HepG2 (cell line): ENCODE results near the gene CDH22. TPM values are rescaled to one million over a fixed set of nuclear protein-coding genes. Genes with fewer than 3 reads are reported as not detected.
A peak's percentile ranks its signal among the peaks of the same experiment; 100 is the strongest.

Source experiments
- ATAC-seq: fragments of 200-7000 bp; cut with Tn5 transposase; 3 replicates; pipeline ENCODE4 v1.9.1; 2020; ENCODE audit warnings: mild to moderate bottlenecking, moderate library complexity
- BruUV-seq: library from RNA; stranded (reverse); fragments of 400-500 nt; replicated peaks from 2 replicates; lab custom pipeline; 2021; lab: Mats Ljungman, UMichigan
- CTCF ChIA-PET: fragments of 300-600 bp; formaldehyde crosslinking; extraction: SDS; loops from one replicate; lab custom pipeline; 2021; ENCODE audit warnings: low total read pairs, inconsistent platforms, low intra/inter-chr PET ratio; lab: Yijun Ruan, JAX
- POLR2A ChIA-PET: fragments of 350-600 bp; sonication (Branson Sonifier 250); formaldehyde crosslinking; loops from one replicate; lab custom pipeline; 2020; ENCODE audit warnings: antibody characterized with exemption, inconsistent platforms; lab: Yijun Ruan, JAX
- DNase-seq: peaks from one replicate; pipeline ENCODE4 v3.0.0-alpha.2; 2015; ENCODE audit warnings: low spot score
- FAIRE-seq: peaks from 3 replicates; lab custom pipeline; 2011; peaks lifted over from hg19 to GRCh38; lab: Jason Lieb, UNC
- H2AFZ ChIP-seq: one replicate; pipeline ENCODE4 v1.6.1; 2011; ENCODE audit warnings: low read length, inconsistent platforms
- H3K27ac ChIP-seq: fragments of 300-600 bp; 3 replicates; pipeline ENCODE4 v1.8.0; 2011; ENCODE audit warnings: mixed run types, mild to moderate bottlenecking, mixed read lengths, low read length, inconsistent platforms; ENCODE audit not compliant: insufficient read depth; ENCODE audit errors: extremely low read length
- H3K27me3 ChIP-seq, 2 experiments: fragments of 200-600 bp in 1 of 2; 2 replicates in 1 of 2; 3 replicates in 1 of 2; pipeline versions ENCODE4 v1.6.0 to v1.8.0; 2011; ENCODE audit warnings: low read length in 2 of 2, mild to moderate bottlenecking in 2 of 2, moderate library complexity in 2 of 2, inconsistent platforms in 1 of 2; ENCODE audit not compliant: insufficient read depth in 2 of 2, control insufficient read depth in 1 of 2
- H3K36me3 ChIP-seq, 2 experiments: fragments of 200-600 bp in 1 of 2; replicated peaks in 1 of 2; 2 replicates in 1 of 2; 3 replicates in 1 of 2; pipeline versions ENCODE4 v1.5.1 to v1.8.0; 2011; ENCODE audit warnings: low read length in 2 of 2, inconsistent platforms in 1 of 2; ENCODE audit not compliant: insufficient read depth in 2 of 2, control insufficient read depth in 1 of 2
- H3K4me1 ChIP-seq: 2 replicates; pipeline ENCODE4 v1.5.1; 2012; ENCODE audit warnings: low read length, inconsistent platforms; ENCODE audit not compliant: insufficient read depth
- H3K4me2 ChIP-seq: 2 replicates; pipeline ENCODE4 v1.6.0; 2011; ENCODE audit warnings: low read depth, low read length, inconsistent platforms
- H3K4me3 ChIP-seq, 3 experiments: fragments of 200-600 bp in 1 of 3; sonication (generic), shearing (Covaris generic) in 1 of 3; replicated peaks in 1 of 3; 2 replicates each; pipeline ENCODE4 v1.5.1; 2011 to 2016; ENCODE audit warnings: low read length in 3 of 3, inconsistent platforms in 2 of 3, low read depth in 2 of 3, mild to moderate bottlenecking in 2 of 3, control low read depth in 1 of 3, mixed read lengths in 1 of 3; ENCODE audit not compliant: insufficient read depth in 1 of 3
- H3K79me2 ChIP-seq: one replicate; pipeline ENCODE4 v1.6.1; 2011; ENCODE audit warnings: low read length, inconsistent platforms; ENCODE audit not compliant: insufficient read depth
- H3K9ac ChIP-seq: 2 replicates; pipeline ENCODE4 v1.6.0; 2011; ENCODE audit warnings: mild to moderate bottlenecking, low read depth, low read length, inconsistent platforms; ENCODE audit not compliant: insufficient read depth
- H3K9me3 ChIP-seq: 2 replicates; pipeline ENCODE4 v1.5.1; 2012; ENCODE audit warnings: mild to moderate bottlenecking, low read length
- H4K20me1 ChIP-seq: 2 replicates; pipeline ENCODE4 v1.6.0; 2011; ENCODE audit warnings: inconsistent platforms, mild to moderate bottlenecking, low read length, moderate library complexity; ENCODE audit not compliant: insufficient read depth
- CREB1 ChIP-seq, 2 experiments: fragments of 450-650 bp in 1 of 2; IDR thresholded peaks; 2 replicates each; pipeline ENCODE4 v1.6.1; 2016 to 2017; ENCODE audit warnings: control low read depth in 1 of 2, mild to moderate bottlenecking in 1 of 2, missing compliant biosample characterization in 1 of 2, missing genetic modification characterization in 1 of 2
- HHEX ChIP-seq: IDR thresholded peaks from 2 replicates; pipeline ENCODE4 v1.6.1; 2016; ENCODE audit warnings: control low read depth
- MED8 ChIP-seq: sonication (generic); formaldehyde crosslinking; IDR thresholded peaks from 2 replicates; pipeline ENCODE4 v1.8.1; 2023; ENCODE audit warnings: mild to moderate bottlenecking, missing genetic modification reagents; ENCODE audit not compliant: insufficient replicate concordance
- ZNF629 ChIP-seq: sonication (generic); formaldehyde crosslinking; conservative IDR thresholded peaks from 2 replicates; pipeline ENCODE4 v1.5.0; 2020; ENCODE audit warnings: missing genetic modification reagents
- WGBS: methylation state at CpG from one replicate; pipeline ENCODE4 v1.1.6; 2017; ENCODE audit warnings: low lambda C conversion rate; 5-methylcytosine and 5-hydroxymethylcytosine counted together
- in situ Hi-C: cut with HindIII; loops from 2 replicates; pipeline ENCODE4 v1.10.0; 2017; ENCODE audit warnings: low pct_unique_long_range_greater_than_20kb; ENCODE audit not compliant: extremely low pct_ligation_motif_present
- intact Hi-C: fragments of 100-400 bp; cut with micrococcal nuclease; formaldehyde crosslinking; loops from one replicate; pipeline ENCODE4 v1.10.0; 2022; ENCODE audit not compliant: unreplicated experiment
- polyA plus RNA-seq, 8 experiments: library from polyadenylated mRNA; depleted of rRNA in 3 of 8; stranded (reverse) in 7 of 8; unstranded in 1 of 8; fragments of >200 nt; fragmentation: Illumina TruSeq in 4 of 8; extraction: Trizol in 4 of 8; gene quantifications; 2 replicates each; pipeline versions ENCODE4 v1.2.1 to v1.2.3, GENCODE V29; 2011 to 2016; ENCODE audit warnings: low read depth in 4 of 8, missing spikeins in 1 of 8, mixed read lengths in 1 of 8; ENCODE audit not compliant: insufficient read depth in 1 of 8
- total RNA-seq, 5 experiments: library from RNA; depleted of rRNA; stranded (reverse); fragments of >200 nt; fragmentation: Illumina TruSeq; extraction: Trizol; gene quantifications; 2 replicates each; pipeline ENCODE4 v1.2.3, GENCODE V29; 2016; ENCODE audit warnings: low read depth in 1 of 5
- TF ChIP-seq, protein P1 (sequence below): fragments of 450-650 bp; IDR thresholded peaks from 2 replicates; pipeline ENCODE4 v1.6.1; 2016

Gene CDH22
- total and polyA plus RNA-seq, 2 of the 13 experiments (the other 11 are each of a cell fraction or from before 2014, with no cell fraction given), result not detected

DNA sequence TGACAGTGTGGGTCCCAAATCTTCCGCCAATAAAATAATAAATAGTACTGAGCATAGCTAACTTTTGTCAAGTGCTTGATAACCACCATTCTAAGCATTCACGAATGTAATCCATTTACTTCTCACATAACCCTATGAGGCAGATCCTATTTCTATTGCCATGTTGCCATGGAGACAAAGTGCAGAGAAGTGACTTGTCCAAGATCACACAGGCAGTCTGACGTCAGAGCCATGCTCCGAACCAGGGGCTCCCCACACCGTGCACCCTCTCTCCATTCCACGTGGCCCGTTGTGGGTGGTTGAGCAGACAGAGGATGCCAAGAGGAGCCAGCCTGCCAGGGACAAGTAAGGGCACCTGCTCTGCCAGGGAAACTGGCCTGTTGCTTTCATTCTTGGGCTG, 38.9 kb downstream of the CDH22 start:
- no peaks in the 10 kb centered on the region for H3K79me2 ChIP-seq
- no peaks in the 10 kb centered on the region for H3K36me3 ChIP-seq
- H3K4me1 ChIP-seq, result no peaks in the 10 kb centered on the region
- H3K4me3 ChIP-seq, result no peak overlapping the region
- no peaks in the 10 kb centered on the region for H3K9me3 ChIP-seq
- no peak overlapping the region for H3K4me2 ChIP-seq
- no TSS peak for BruUV-seq
- POLR2A ChIA-PET, result no interaction called here
- ATAC-seq (no peak), FAIRE-seq (no peak), DNase-seq (no peak)
- no peak overlapping the region for H2AFZ ChIP-seq
- CTCF ChIA-PET, result no interaction called here
- no peaks in the 10 kb centered on the region; the same call in 1 of the 2 replicates for H4K20me1 ChIP-seq
- no peak overlapping the region for H3K9ac ChIP-seq
- intact Hi-C loops, result no loop called here
- no peak overlapping the region for H3K27ac ChIP-seq
- TF ChIP-seq MED8 (no peak), CREB1 (IDR thresholded peaks at IDR 0.05) (peak; percentile 90), CREB1 (CRISPR knock-in tag; IDR thresholded peaks at IDR 0.05) (no peak)
- TF ChIP-seq, protein P1, sequence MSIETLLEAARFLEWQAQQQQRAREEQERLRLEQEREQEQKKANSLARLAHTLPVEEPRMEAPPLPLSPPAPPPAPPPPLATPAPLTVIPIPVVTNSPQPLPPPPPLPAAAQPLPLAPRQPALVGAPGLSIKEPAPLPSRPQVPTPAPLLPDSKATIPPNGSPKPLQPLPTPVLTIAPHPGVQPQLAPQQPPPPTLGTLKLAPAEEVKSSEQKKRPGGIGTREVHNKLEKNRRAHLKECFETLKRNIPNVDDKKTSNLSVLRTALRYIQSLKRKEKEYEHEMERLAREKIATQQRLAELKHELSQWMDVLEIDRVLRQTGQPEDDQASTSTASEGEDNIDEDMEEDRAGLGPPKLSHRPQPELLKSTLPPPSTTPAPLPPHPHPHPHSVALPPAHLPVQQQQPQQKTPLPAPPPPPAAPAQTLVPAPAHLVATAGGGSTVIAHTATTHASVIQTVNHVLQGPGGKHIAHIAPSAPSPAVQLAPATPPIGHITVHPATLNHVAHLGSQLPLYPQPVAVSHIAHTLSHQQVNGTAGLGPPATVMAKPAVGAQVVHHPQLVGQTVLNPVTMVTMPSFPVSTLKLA, result 0 out of 2 replicates have a peak, but pooled peaks have one; percentile 13
- H3K27me3 ChIP-seq, result peaks cover 0 to 16% of the 10 kb centered on the region in 2 experiments; a peak in 2 of 5 replicates
- WGBS, result 12% methylated on average over 7 of the region's 7 CpGs
- in situ Hi-C loops, result no loop called here

DNA sequence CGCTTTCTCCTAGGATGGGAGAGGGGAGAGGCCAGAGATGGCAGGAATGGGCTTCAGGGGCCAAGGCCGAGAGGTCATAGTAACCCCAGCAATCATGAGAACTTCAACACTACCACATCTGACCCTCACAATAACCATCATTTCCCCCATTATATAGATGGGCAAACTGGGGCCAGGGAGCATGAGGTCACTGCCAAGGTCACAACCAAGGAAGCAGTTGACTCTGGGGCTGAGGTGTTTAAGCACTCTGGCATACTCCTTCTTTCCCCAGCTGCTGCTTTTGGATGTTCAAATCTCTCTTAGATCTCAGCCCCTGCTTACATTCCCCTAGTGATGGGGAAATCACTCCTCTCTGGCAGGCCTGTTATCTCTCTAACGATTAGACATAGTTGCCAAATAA, 39.6 kb downstream of the CDH22 start:
- H4K20me1 ChIP-seq, result no peaks in the 10 kb centered on the region; the same call in 1 of the 2 replicates
- H3K4me1 ChIP-seq, result no peaks in the 10 kb centered on the region
- no peak overlapping the region for H2AFZ ChIP-seq
- FAIRE-seq (no peak), ATAC-seq (no peak), DNase-seq (no peak)
- peak; percentile 62 for TF ChIP-seq ZNF629 (CRISPR knock-in tag)
- TF ChIP-seq HHEX, result no peak
- H3K9ac ChIP-seq, result no peak overlapping the region
- ChIA-PET POLR2A (no interaction called here), CTCF (no interaction called here)
- H3K36me3 ChIP-seq, result no peaks in the 10 kb centered on the region
- no TSS peak for BruUV-seq
- 25% methylated on average over 3 of the region's 3 CpGs for WGBS
- H3K79me2 ChIP-seq, result no peaks in the 10 kb centered on the region
- no peak overlapping the region for H3K4me3 ChIP-seq
- peaks cover 0 to 16% of the 10 kb centered on the region in 2 experiments; a peak in 2 of 5 replicates for H3K27me3 ChIP-seq
- intact Hi-C loops (no loop called here), in situ Hi-C loops (no loop called here)
- H3K27ac ChIP-seq, result no peak overlapping the region
- no peaks in the 10 kb centered on the region for H3K9me3 ChIP-seq
- H3K4me2 ChIP-seq, result no peak overlapping the region
